ENCODE results near the gene GALK2. TPM values are rescaled to one million over a fixed set of nuclear protein-coding genes. Genes with fewer than 3 reads are reported as not detected.
"Not testable (repeated sequence)": the region's sequence is repeated elsewhere in the genome, so short reads cannot be mapped to it uniquely, and the experiment has no call there.

The GALK2 gene
- total RNA-seq, 2 experiments from 2014 or later = 27.9 to 31.5 TPM

GRCh38 chr15:49200347-49200746 is 30.3 kb downstream of the GALK2 start:
- Histone ChIP-seq H3K27ac (ENCODE audit: low read depth, low read length, poor library complexity, severe bottlenecking) (no peak overlapping the region), H3K9me2 (ENCODE audit: insufficient read depth, low read length) (no peaks in the 10 kb centered on the region), H3K4me2 (ENCODE audit: low read length) (no peak overlapping the region), H3K36me3 (ENCODE audit: insufficient read depth, low read length) (peaks cover 5% of the 10 kb centered on the region; the same call in 1 of the 2 replicates), H3K4me1 (ENCODE audit: insufficient read depth, low read length, poor library complexity, severe bottlenecking) (no peaks in the 10 kb centered on the region), H2AFZ (ENCODE audit: low read length) (no peak overlapping the region), H3K79me2 (ENCODE audit: insufficient read depth, low read depth, low read length) (no peaks in the 10 kb centered on the region), H3K9me3 (ENCODE audit: low read length) (no peaks in the 10 kb centered on the region), H4K20me1 (ENCODE audit: insufficient read depth, low read length) (no peaks in the 10 kb centered on the region), H3K4me3 (ENCODE audit: low read depth, low read length, poor library complexity, severe bottlenecking) (no peak overlapping the region)
- POLR2A ChIA-PET = interaction anchor here (0.6 kb wide), 1 partner anchor 1569 kb away, joined by 7 read pairs; no protein-coding TSS in a partner anchor
- intact Hi-C loops (cut with micrococcal nuclease; ENCODE audit: unreplicated experiment) = no loop called here
- BruUV-seq (replicated peaks) = no TSS peak
- no peak for DNase-seq (ENCODE audit: low spot score)
- no peak for TF ChIP-seq EZH2phosphoT487 (IDR thresholded peaks at IDR 0.05; ENCODE audit: borderline replicate concordance, low read depth, low read length)
- TF ChIP-seq CTCF (conservative IDR thresholded peaks at IDR 0.05; ENCODE audit: low read length) = no peak
- CTCF ChIA-PET (ENCODE audit: unreplicated experiment) = no interaction called here

GRCh38 chr15:49208102-49208501 is 38.1 kb downstream of the GALK2 start:
- H3K4me3 ChIP-seq (ENCODE audit: low read depth, low read length, poor library complexity, severe bottlenecking); H3K9me2 ChIP-seq (ENCODE audit: insufficient read depth, low read length); DNase-seq (ENCODE audit: low spot score); H3K4me1 ChIP-seq (ENCODE audit: insufficient read depth, low read length, poor library complexity, severe bottlenecking); intact Hi-C loops (cut with micrococcal nuclease; ENCODE audit: unreplicated experiment); H2AFZ ChIP-seq (ENCODE audit: low read length); H3K36me3 ChIP-seq (ENCODE audit: insufficient read depth, low read length); H3K79me2 ChIP-seq (ENCODE audit: insufficient read depth, low read depth, low read length); H4K20me1 ChIP-seq (ENCODE audit: insufficient read depth, low read length); BruUV-seq (replicated peaks); CTCF ChIA-PET (ENCODE audit: unreplicated experiment); POLR2A ChIA-PET; H3K9me3 ChIP-seq (ENCODE audit: low read length); H3K4me2 ChIP-seq (ENCODE audit: low read length); H3K27ac ChIP-seq (ENCODE audit: low read depth, low read length, poor library complexity, severe bottlenecking): not testable (repeated sequence)

- no peaks in the 10 kb centered on the region for H4K20me1 ChIP-seq (ENCODE audit: insufficient read depth, low read length)
- BruUV-seq (replicated peaks) = no TSS peak
These were observed 42.9 kb downstream of the GALK2 start for GRCh38 chr15:49212897-49213296.

More at GRCh38 chr15:49212897-49213296, 42.9 kb downstream of the GALK2 start:
- Histone ChIP-seq H2AFZ (ENCODE audit: low read length) (no peak overlapping the region), H3K79me2 (ENCODE audit: insufficient read depth, low read depth, low read length) (no peaks in the 10 kb centered on the region), H3K27ac (ENCODE audit: low read depth, low read length, poor library complexity, severe bottlenecking) (no peak overlapping the region), H3K9me2 (ENCODE audit: insufficient read depth, low read length) (no peaks in the 10 kb centered on the region), H3K4me3 (ENCODE audit: low read depth, low read length, poor library complexity, severe bottlenecking) (no peak overlapping the region), H3K4me2 (ENCODE audit: low read length) (no peak overlapping the region), H3K9me3 (ENCODE audit: low read length) (no peaks in the 10 kb centered on the region), H3K36me3 (ENCODE audit: insufficient read depth, low read length) (no peaks in the 10 kb centered on the region), H3K4me1 (ENCODE audit: insufficient read depth, low read length, poor library complexity, severe bottlenecking) (peaks cover 11% of the 10 kb centered on the region)
- TF ChIP-seq CTCF (conservative IDR thresholded peaks at IDR 0.05; ENCODE audit: low read length) (no peak), EZH2phosphoT487 (IDR thresholded peaks at IDR 0.05; ENCODE audit: borderline replicate concordance, low read depth, low read length) (no peak)
- POLR2A ChIA-PET = no interaction called here
- DNase-seq (ENCODE audit: low spot score) = no peak
- CTCF ChIA-PET (ENCODE audit: unreplicated experiment) = no interaction called here
- intact Hi-C loops (cut with micrococcal nuclease; ENCODE audit: unreplicated experiment) = no loop called here

Measured in OCI-LY7 (cell line).